ENCODE results near the gene GSTA4. TPM values are rescaled to one million over a fixed set of nuclear protein-coding genes. Genes with fewer than 3 reads are reported as not detected.

GSTA4 gene
- total and polyA plus RNA-seq, 12 donors: 9.4 to 16.3 (median 12.0) TPM

DNA sequence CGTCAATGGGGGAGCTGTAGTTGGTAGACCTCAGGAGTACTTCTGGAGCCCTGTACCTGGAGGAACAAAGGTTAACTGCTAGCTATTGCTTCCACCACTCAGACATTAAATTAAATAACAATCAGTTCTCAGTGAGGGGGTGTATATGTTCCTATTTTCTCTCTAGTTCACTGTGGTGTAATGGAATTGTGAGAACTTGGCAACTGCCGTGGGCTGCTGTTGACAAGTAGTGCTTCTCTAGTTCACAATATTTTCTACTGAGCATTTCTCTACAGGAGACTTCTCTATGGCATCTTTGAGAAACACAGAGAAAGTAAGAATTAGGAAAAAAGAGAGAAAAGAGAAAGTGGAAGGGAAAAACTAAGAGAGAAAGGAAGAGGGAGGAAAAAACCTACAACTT is 23.4 kb upstream of the GSTA4 start:
- H3K4me1 ChIP-seq: no peaks in the 10 kb centered on the region
- no peaks in the 10 kb centered on the region for H3K27me3 ChIP-seq
- ATAC-seq (no peak), DNase-seq (no peak)
- WGBS, 2 donors: 91 to 94% methylated on average over 2 of the region's 2 CpGs
- TF ChIP-seq, protein P1, sequence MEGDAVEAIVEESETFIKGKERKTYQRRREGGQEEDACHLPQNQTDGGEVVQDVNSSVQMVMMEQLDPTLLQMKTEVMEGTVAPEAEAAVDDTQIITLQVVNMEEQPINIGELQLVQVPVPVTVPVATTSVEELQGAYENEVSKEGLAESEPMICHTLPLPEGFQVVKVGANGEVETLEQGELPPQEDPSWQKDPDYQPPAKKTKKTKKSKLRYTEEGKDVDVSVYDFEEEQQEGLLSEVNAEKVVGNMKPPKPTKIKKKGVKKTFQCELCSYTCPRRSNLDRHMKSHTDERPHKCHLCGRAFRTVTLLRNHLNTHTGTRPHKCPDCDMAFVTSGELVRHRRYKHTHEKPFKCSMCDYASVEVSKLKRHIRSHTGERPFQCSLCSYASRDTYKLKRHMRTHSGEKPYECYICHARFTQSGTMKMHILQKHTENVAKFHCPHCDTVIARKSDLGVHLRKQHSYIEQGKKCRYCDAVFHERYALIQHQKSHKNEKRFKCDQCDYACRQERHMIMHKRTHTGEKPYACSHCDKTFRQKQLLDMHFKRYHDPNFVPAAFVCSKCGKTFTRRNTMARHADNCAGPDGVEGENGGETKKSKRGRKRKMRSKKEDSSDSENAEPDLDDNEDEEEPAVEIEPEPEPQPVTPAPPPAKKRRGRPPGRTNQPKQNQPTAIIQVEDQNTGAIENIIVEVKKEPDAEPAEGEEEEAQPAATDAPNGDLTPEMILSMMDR (IDR thresholded peaks at IDR 0.05): no peak
- no peak overlapping the region for H3K4me3 ChIP-seq
- H3K36me3 ChIP-seq: peaks cover 0 to 87% (median 44%) of the 10 kb centered on the region in 9 donors
- no peaks in the 10 kb centered on the region for H3K9me3 ChIP-seq
- intact Hi-C loops (cut with DNase I): no loop called here
- no peak overlapping the region for H3K27ac ChIP-seq

DNA sequence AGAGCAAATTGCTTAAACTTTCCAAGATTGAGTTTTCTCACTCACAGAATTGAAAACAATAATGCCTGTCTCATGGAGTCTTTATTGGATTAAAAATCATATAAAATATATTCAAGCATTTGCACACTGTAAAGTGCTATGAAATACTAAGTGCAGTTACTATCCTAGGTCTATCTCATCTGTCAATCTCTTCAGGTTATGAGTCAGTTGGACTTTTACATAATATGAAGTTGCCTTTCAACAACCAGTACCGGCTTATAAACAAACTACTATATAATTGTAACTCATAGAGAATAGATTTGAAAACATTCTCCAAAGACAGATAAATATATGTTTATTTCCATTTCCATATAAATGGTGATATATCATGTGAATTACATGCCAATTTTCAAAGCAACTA is 20.4 kb upstream of the GSTA4 start:
- intact Hi-C loops (cut with DNase I): no loop called here
- 96% methylated on average over 1 of the region's 1 CpG for WGBS, 2 donors

DNA sequence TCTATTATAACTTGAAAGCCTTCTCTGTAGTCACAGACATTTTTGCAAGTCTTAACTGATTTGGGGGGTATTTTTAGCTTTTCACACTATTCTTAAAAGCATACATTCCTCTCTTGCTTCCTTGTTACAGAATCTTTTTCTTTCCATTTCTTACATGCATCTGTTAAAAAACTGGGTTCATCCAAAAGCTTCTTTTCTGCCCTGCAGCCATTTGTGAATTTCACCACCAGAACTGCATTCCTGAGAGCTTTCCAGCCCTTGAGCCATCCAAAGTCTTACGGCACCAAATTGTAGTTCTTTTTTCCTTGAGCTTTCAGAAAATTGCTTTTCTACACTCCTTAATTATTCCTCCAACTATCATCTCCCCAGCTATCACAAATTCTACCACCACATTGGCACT is 19.7 kb upstream of the GSTA4 start:
- ATAC-seq: no peak
- H3K36me3 ChIP-seq: peaks cover 0 to 100% (median 78%) of the 10 kb centered on the region in 9 donors
- intact Hi-C loops (cut with DNase I): no loop called here
- no peaks in the 10 kb centered on the region for H3K9me3 ChIP-seq
- TF ChIP-seq, protein P1 (IDR thresholded peaks at IDR 0.05): no peak
- no peaks in the 10 kb centered on the region for H3K4me1 ChIP-seq
- H3K27me3 ChIP-seq: no peaks in the 10 kb centered on the region
- DNase-seq: no peak
- no peak overlapping the region for H3K4me3 ChIP-seq
- 86 to 90% methylated on average over 1 of the region's 1 CpG for WGBS, 2 donors
- no peak overlapping the region for H3K27ac ChIP-seq

More for the DNA sequence above, 20.4 kb upstream of the GSTA4 start:
- no peaks in the 10 kb centered on the region for H3K9me3 ChIP-seq
- no peaks in the 10 kb centered on the region for H3K27me3 ChIP-seq
- TF ChIP-seq, protein P1 (IDR thresholded peaks at IDR 0.05): no peak
- peaks cover 0 to 100% (median 74%) of the 10 kb centered on the region in 9 donors for H3K36me3 ChIP-seq
- no peaks in the 10 kb centered on the region for H3K4me1 ChIP-seq
- DNase-seq: no peak
- ATAC-seq: no peak
- H3K27ac ChIP-seq: no peak overlapping the region
- no peak overlapping the region for H3K4me3 ChIP-seq

DNA sequence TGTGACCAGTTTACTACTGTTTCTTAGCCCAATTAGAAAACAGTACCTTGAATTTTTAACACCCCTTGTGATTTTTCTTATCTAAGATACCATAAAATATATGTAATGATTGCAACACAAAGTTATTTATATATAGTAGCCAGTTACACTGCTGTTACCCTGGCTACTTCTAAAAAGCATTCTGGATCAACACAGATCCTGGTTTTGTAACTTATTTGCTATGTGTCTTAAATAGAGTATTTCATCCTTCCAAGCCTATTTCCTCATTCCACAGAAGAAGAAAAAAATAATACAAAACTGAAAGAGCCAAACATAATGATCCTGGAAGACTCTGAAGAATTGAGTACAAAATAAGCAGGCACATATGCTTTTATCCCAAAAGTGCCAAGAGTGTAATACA is 19.0 kb upstream of the GSTA4 start:
- H3K36me3 ChIP-seq: peaks cover 0 to 100% (median 81%) of the 10 kb centered on the region in 9 donors
- DNase-seq (no peak), ATAC-seq (no peak)
- no peaks in the 10 kb centered on the region for H3K4me1 ChIP-seq
- no peaks in the 10 kb centered on the region for H3K27me3 ChIP-seq
- TF ChIP-seq, protein P1 (IDR thresholded peaks at IDR 0.05): no peak
- intact Hi-C loops (cut with DNase I): no loop called here
- H3K27ac ChIP-seq: no peak overlapping the region
- no peak overlapping the region for H3K4me3 ChIP-seq
- no peaks in the 10 kb centered on the region for H3K9me3 ChIP-seq

Measured in heart right ventricle (tissue), 16 donors.